Fibroblast of lung (primary cell): Measurements from ENCODE around the gene ABCC6. TPM values are rescaled to one million over a fixed set of nuclear protein-coding genes. Genes with fewer than 3 reads are reported as not detected.

Source experiments
- DNase-seq, 2 donors: peaks; one replicate each; pipeline versions ENCODE4 v3.0.0 to v3.0.0-alpha.2; 2010; ENCODE audit warnings: low read depth in 2 of 2
- H2AFZ ChIP-seq: 2 replicates; pipeline ENCODE4 v1.5.1; 2012; ENCODE audit warnings: low read length, control low read depth, inconsistent platforms
- H3K27ac ChIP-seq: 2 replicates; pipeline ENCODE4 v1.5.1; 2011; ENCODE audit warnings: low read length, control low read depth; ENCODE audit not compliant: insufficient read depth
- H3K27me3 ChIP-seq: 2 replicates; pipeline ENCODE4 v1.5.1; 2011; ENCODE audit warnings: mild to moderate bottlenecking, low read length; ENCODE audit not compliant: control insufficient read depth, insufficient read depth
- H3K36me3 ChIP-seq: 2 replicates; pipeline ENCODE4 v1.5.1; 2011; ENCODE audit warnings: low read length; ENCODE audit not compliant: control insufficient read depth, insufficient read depth
- H3K4me1 ChIP-seq: 2 replicates; pipeline ENCODE4 v1.5.1; 2011; ENCODE audit warnings: low read length; ENCODE audit not compliant: control insufficient read depth, insufficient read depth; ENCODE audit errors: extremely low read depth
- H3K4me2 ChIP-seq: 2 replicates; pipeline ENCODE4 v1.5.1; 2011; ENCODE audit warnings: low read length, control low read depth; ENCODE audit not compliant: insufficient read depth; ENCODE audit errors: extremely low read depth
- H3K4me3 ChIP-seq, 4 experiments: fragments of 200-600 bp in 1 of 4; sonication (generic) in 1 of 4; replicated peaks in 1 of 4; 2 replicates each; pipeline ENCODE4 v1.5.1; 2011 to 2016; ENCODE audit warnings: low read length in 4 of 4, low read depth in 3 of 4, mild to moderate bottlenecking in 3 of 4, control low read depth in 2 of 4, inconsistent platforms in 1 of 4, mixed read lengths in 1 of 4; ENCODE audit not compliant: insufficient read depth in 1 of 4; ENCODE audit errors: control extremely low read depth in 1 of 4
- H3K79me2 ChIP-seq: 2 replicates; pipeline ENCODE4 v1.5.1; 2012; ENCODE audit warnings: mild to moderate bottlenecking, low read length, inconsistent platforms; ENCODE audit not compliant: control insufficient read depth, insufficient read depth
- H3K9ac ChIP-seq: 2 replicates; pipeline ENCODE4 v1.5.1; 2011; ENCODE audit warnings: mild to moderate bottlenecking, low read length, control low read depth; ENCODE audit not compliant: insufficient read depth
- H3K9me3 ChIP-seq: 2 replicates; pipeline ENCODE4 v1.5.1; 2012; ENCODE audit warnings: low read depth, low read length; ENCODE audit not compliant: control insufficient read depth, insufficient read depth
- H4K20me1 ChIP-seq: 2 replicates; pipeline ENCODE4 v1.5.1; 2011; ENCODE audit warnings: low read length; ENCODE audit not compliant: control insufficient read depth, insufficient read depth; ENCODE audit errors: extremely low read depth
- EZH2 ChIP-seq: IDR thresholded peaks from 2 replicates; pipeline ENCODE4 v1.5.1; 2012; ENCODE audit warnings: low read length, control low read depth, mild to moderate bottlenecking; ENCODE audit errors: missing control alignments
- polyA plus RNA-seq, 2 donors: library from polyadenylated mRNA; depleted of rRNA in 1 of 2; stranded (reverse) in 1 of 2; unstranded in 1 of 2; fragments of >200 nt; gene quantifications; 2 replicates each; pipeline ENCODE4 v1.2.1, GENCODE V29; 2011 to 2012; ENCODE audit warnings: missing spikeins in 1 of 2
- total RNA-seq: library from RNA; depleted of rRNA; stranded (reverse); fragments of >200 nt; gene quantifications from 2 replicates; pipeline ENCODE4 v1.2.1, GENCODE V29; 2014
- TF ChIP-seq, protein P1 (sequence below), 2 donors: IDR thresholded peaks in 1 of 2; conservative IDR thresholded peaks in 1 of 2; 1 replicate in 1 of 2; 2 replicates in 1 of 2; pipeline ENCODE4 v1.5.1; 2011 to 2012; ENCODE audit warnings: low read length in 2 of 2, control low read depth in 1 of 2, inconsistent platforms in 1 of 2, low read depth in 1 of 2, mild to moderate bottlenecking in 1 of 2

The ABCC6 gene
- total and polyA plus RNA-seq, 2 donors (not counting 1 experiment from before 2014, with no cell fraction given): 0.87 to 6.3 TPM

DNA sequence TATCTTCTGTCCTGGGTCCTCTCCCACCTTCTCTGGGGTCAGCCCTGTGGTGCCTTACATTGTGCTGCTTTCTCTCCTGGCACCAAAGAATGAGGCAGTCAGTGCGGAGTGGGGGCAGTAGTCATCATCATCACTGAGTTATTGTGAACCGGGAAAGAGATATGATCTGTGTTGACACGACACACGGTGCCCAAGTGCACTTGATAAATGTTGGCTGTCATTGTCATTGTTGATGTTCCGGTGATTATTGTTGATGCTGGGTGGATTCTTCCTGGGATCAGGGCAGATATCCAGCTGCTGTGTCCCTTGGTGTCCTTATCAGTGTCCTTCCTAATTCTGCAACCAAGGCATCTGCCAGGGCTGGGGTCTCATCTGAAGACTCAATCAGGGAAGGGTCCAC, 121.7 kb downstream of the ABCC6 start:
- Histone ChIP-seq H3K27me3 (no peaks in the 10 kb centered on the region), H3K9ac (no peak overlapping the region), H3K4me1 (peaks cover 8% of the 10 kb centered on the region), H3K4me2 (no peak overlapping the region), H3K4me3 (no peak overlapping the region), H3K9me3 (no peaks in the 10 kb centered on the region), H3K79me2 (peaks cover 7% of the 10 kb centered on the region), H3K36me3 (peaks cover 41% of the 10 kb centered on the region), H3K27ac (no peak overlapping the region), H4K20me1 (no peaks in the 10 kb centered on the region), H2AFZ (no peak overlapping the region)
- no peak for DNase-seq
- no peak for TF ChIP-seq EZH2
- TF ChIP-seq, protein P1, sequence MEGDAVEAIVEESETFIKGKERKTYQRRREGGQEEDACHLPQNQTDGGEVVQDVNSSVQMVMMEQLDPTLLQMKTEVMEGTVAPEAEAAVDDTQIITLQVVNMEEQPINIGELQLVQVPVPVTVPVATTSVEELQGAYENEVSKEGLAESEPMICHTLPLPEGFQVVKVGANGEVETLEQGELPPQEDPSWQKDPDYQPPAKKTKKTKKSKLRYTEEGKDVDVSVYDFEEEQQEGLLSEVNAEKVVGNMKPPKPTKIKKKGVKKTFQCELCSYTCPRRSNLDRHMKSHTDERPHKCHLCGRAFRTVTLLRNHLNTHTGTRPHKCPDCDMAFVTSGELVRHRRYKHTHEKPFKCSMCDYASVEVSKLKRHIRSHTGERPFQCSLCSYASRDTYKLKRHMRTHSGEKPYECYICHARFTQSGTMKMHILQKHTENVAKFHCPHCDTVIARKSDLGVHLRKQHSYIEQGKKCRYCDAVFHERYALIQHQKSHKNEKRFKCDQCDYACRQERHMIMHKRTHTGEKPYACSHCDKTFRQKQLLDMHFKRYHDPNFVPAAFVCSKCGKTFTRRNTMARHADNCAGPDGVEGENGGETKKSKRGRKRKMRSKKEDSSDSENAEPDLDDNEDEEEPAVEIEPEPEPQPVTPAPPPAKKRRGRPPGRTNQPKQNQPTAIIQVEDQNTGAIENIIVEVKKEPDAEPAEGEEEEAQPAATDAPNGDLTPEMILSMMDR (conservative IDR thresholded peaks at IDR 0.05 in 1 of 2, IDR thresholded peaks at IDR 0.05 in 1 of 2; ENCODE audit: low read depth in 1 of 2, low read length in 2 of 2): no peak

DNA sequence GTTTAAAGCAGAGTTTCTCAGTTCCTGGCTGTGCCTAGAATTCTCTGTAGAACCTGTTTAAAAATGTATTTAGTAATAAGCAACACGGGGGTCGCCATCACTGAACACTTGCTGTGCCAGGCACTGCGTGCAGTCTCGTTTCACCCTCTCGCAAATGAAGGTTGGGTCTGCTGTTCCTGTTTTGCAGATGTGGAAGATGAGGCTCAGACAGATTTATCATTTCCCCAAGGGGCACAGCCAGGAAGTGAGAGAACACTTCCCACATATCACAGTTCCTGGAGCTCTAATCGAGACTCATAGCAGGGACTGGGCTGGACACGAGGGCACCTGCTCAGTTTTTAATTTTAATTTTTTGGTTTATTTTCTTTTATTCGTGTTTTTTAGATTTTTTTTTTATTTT, 122.7 kb downstream of the ABCC6 start:
- no peak overlapping the region for H3K27ac ChIP-seq
- H3K9me3 ChIP-seq: no peaks in the 10 kb centered on the region
- no peak overlapping the region for H3K9ac ChIP-seq
- H3K4me3 ChIP-seq: no peak overlapping the region
- H3K4me2 ChIP-seq: no peak overlapping the region
- no peak overlapping the region for H2AFZ ChIP-seq
- no peaks in the 10 kb centered on the region for H3K27me3 ChIP-seq
- peaks cover 7% of the 10 kb centered on the region for H3K79me2 ChIP-seq
- H4K20me1 ChIP-seq: no peaks in the 10 kb centered on the region
- peaks cover 39% of the 10 kb centered on the region for H3K36me3 ChIP-seq
- TF ChIP-seq EZH2: no peak
- TF ChIP-seq, protein P1 (conservative IDR thresholded peaks at IDR 0.05 in 1 of 2, IDR thresholded peaks at IDR 0.05 in 1 of 2; ENCODE audit: low read depth in 1 of 2, low read length in 2 of 2): no peak
- no peak for DNase-seq
- peaks cover 13% of the 10 kb centered on the region for H3K4me1 ChIP-seq

DNA sequence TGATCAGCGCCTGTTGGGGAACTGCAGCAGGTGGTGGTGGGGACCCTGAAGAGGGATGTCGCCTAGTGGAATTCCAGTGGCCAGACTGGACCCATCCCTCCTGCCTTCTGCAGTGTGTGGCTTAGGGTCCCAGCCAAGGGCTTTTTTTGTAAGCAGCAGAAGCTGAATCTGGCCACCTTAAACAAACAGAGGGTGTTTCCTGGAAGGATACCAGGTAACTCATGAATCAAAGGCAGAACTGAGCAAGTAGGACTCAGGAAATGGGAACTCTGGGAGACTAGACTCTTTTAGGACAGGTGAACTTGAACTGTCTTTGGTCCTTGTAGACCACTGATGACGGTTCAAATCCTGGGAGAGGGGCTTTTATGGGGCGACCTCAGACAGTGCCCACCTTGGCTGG, 124.0 kb downstream of the ABCC6 start:
- Histone ChIP-seq H3K79me2 (peaks cover 7% of the 10 kb centered on the region), H3K9ac (no peak overlapping the region), H3K9me3 (no peaks in the 10 kb centered on the region), H3K4me1 (peaks cover 16% of the 10 kb centered on the region), H3K27ac (no peak overlapping the region), H4K20me1 (no peaks in the 10 kb centered on the region), H3K27me3 (no peaks in the 10 kb centered on the region), H3K36me3 (peaks cover 41% of the 10 kb centered on the region), H3K4me3 (no peak overlapping the region), H3K4me2 (no peak overlapping the region), H2AFZ (no peak overlapping the region)
- DNase-seq: no peak
- TF ChIP-seq, protein P1 (conservative IDR thresholded peaks at IDR 0.05 in 1 of 2, IDR thresholded peaks at IDR 0.05 in 1 of 2; ENCODE audit: low read depth in 1 of 2, low read length in 2 of 2): no peak
- no peak for TF ChIP-seq EZH2

Other genes with a start within 250 kb of the ABCC6 start
- gene NOMO3, start 9.0 kb upstream of the ABCC6 start, total RNA-seq: 30.8 and 63.3 TPM in 2 replicates
- gene NOMO3, start 9.0 kb upstream of the ABCC6 start, polyA plus RNA-seq: 41.4 and 96.5 TPM in 2 replicates
- 0.51 and 1.7 TPM in 2 replicates for gene NPIPA7, start 155.6 kb upstream of the ABCC6 start, total RNA-seq
- gene NPIPA7, start 155.6 kb upstream of the ABCC6 start, polyA plus RNA-seq: 6.9 and 9.7 TPM in 2 replicates